ENCODE data around the gene COL2A1.

COL2A1 gene

GRCh38 chr12:48002414-48002730 lies 1.9 kb downstream of the COL2A1 start:
- H3K4me3 ChIP-seq (replicated peaks in 1 of 2; ENCODE audit: low read depth in 2 of 2, low read length in 2 of 2): peak overlapping the region; percentile 51 to 68
- no peak for DNase-seq (ENCODE audit: low read depth in 2 of 2)
- no peak for TF ChIP-seq CTCF (IDR thresholded peaks at IDR 0.05; ENCODE audit: low read depth, low read length)

- peak overlapping the region; percentile 51 to 68 for H3K4me3 ChIP-seq (replicated peaks in 1 of 2; ENCODE audit: low read depth in 2 of 2, low read length in 2 of 2)
- DNase-seq (ENCODE audit: low read depth in 2 of 2): peak; percentile 25 to 45
Observed at GRCh38 chr12:48001505-48002413, 2.5 kb downstream of the COL2A1 start.

GRCh38 chr12:48000878-48001504 lies 3.3 kb downstream of the COL2A1 start:
- DNase-seq (ENCODE audit: low read depth in 2 of 2): peak; percentile 62 to 84
- no peak for TF ChIP-seq CTCF (IDR thresholded peaks at IDR 0.05; ENCODE audit: low read depth, low read length)
- peak overlapping the region; percentile 51 to 68 for H3K4me3 ChIP-seq (replicated peaks in 1 of 2; ENCODE audit: low read depth in 2 of 2, low read length in 2 of 2)

More at GRCh38 chr12:48001505-48002413, 2.5 kb downstream of the COL2A1 start:
- no peak for TF ChIP-seq CTCF (IDR thresholded peaks at IDR 0.05; ENCODE audit: low read depth, low read length)

- no peak for TF ChIP-seq CTCF (IDR thresholded peaks at IDR 0.05; ENCODE audit: low read depth, low read length)
- H3K4me3 ChIP-seq (replicated peaks in 1 of 2; ENCODE audit: low read depth in 2 of 2, low read length in 2 of 2): no peak overlapping the region
- DNase-seq (ENCODE audit: low read depth in 2 of 2): no peak
Observed at GRCh38 chr12:47999816-48000215, 4.5 kb downstream of the COL2A1 start.

GRCh38 chr12:47997321-47997720 lies 7.0 kb downstream of the COL2A1 start:
- H3K4me3 ChIP-seq (replicated peaks in 1 of 2; ENCODE audit: low read depth in 2 of 2, low read length in 2 of 2): no peak overlapping the region
- no peak for TF ChIP-seq CTCF (IDR thresholded peaks at IDR 0.05; ENCODE audit: low read depth, low read length)
- no peak for DNase-seq (ENCODE audit: low read depth in 2 of 2)

- DNase-seq (ENCODE audit: low read depth in 2 of 2): peak; percentile 44 to 85
- no peak for TF ChIP-seq CTCF (IDR thresholded peaks at IDR 0.05; ENCODE audit: low read depth, low read length)
- no peak overlapping the region for H3K4me3 ChIP-seq (replicated peaks in 1 of 2; ENCODE audit: low read depth in 2 of 2, low read length in 2 of 2)
Observed at GRCh38 chr12:47995981-47996401, 8.3 kb downstream of the COL2A1 start.
